G401.6 (cell line): ENCODE measurements around the gene GLTPD2.
"Not testable (repeated sequence)": the region's sequence is repeated elsewhere in the genome, so short reads cannot be mapped to it uniquely, and the experiment has no call there.

Experiments used
- FAIRE-seq: peaks from 2 replicates; lab custom pipeline; 2012; peaks lifted over from hg19 to GRCh38; lab: Jason Lieb, UNC

GLTPD2 gene

GRCh38 chr17:4808378-4808767 is 19.6 kb downstream of the GLTPD2 start:
- FAIRE-seq = no peak

GRCh38 chr17:4810696-4811290 is 22.0 kb downstream of the GLTPD2 start:
- no peak for FAIRE-seq

- no peak for FAIRE-seq
These were observed 22.7 kb downstream of the GLTPD2 start for GRCh38 chr17:4811471-4811870.

- no peak for FAIRE-seq
These were observed 23.9 kb downstream of the GLTPD2 start for GRCh38 chr17:4812690-4813089.

- FAIRE-seq = no peak
These were observed 26.4 kb downstream of the GLTPD2 start for GRCh38 chr17:4815043-4815675.

GRCh38 chr17:4816826-4817225 is 28.1 kb downstream of the GLTPD2 start:
- FAIRE-seq = no peak

GRCh38 chr17:4818276-4818675 is 29.5 kb downstream of the GLTPD2 start:
- FAIRE-seq = no peak

- no peak for FAIRE-seq
These were observed 34.1 kb downstream of the GLTPD2 start for GRCh38 chr17:4822835-4823234.

- no peak for FAIRE-seq
These were observed 34.8 kb downstream of the GLTPD2 start for GRCh38 chr17:4823373-4824089.

GRCh38 chr17:4827399-4827798 is 38.6 kb downstream of the GLTPD2 start:
- FAIRE-seq = no peak

GRCh38 chr17:4832829-4833177 is 44.0 kb downstream of the GLTPD2 start:
- FAIRE-seq = not testable (repeated sequence)

- FAIRE-seq = no peak
These were observed 44.6 kb downstream of the GLTPD2 start, which contains the start of gene MINK1 for GRCh38 chr17:4833178-4833940. Gene MINK1 (plus strand): TSS chr17:4833340. CDS start chr17:4833584, 244 bp downstream.

GRCh38 chr17:4833941-4834680 is 45.3 kb downstream of the GLTPD2 start:
- no peak for FAIRE-seq

GRCh38 chr17:4834681-4835020 is 45.9 kb downstream of the GLTPD2 start:
- FAIRE-seq = no peak

GRCh38 chr17:4836221-4836620 is 47.5 kb downstream of the GLTPD2 start:
- FAIRE-seq = no peak

- no peak for FAIRE-seq
These were observed 48.9 kb downstream of the GLTPD2 start for GRCh38 chr17:4837471-4838308.

GRCh38 chr17:4838309-4838785 is 49.6 kb downstream of the GLTPD2 start:
- no peak for FAIRE-seq

GRCh38 chr17:4839221-4839620 is 50.5 kb downstream of the GLTPD2 start:
- no peak for FAIRE-seq
